HepG2 (cell line): Measurements from ENCODE around the gene DCAF8. TPM values are rescaled to one million over a fixed set of nuclear protein-coding genes. Genes with fewer than 3 reads are reported as not detected.

Experiments used
- ATAC-seq: fragments of 200-7000 bp; cut with Tn5 transposase; 3 replicates; pipeline ENCODE4 v1.9.1; 2020; ENCODE audit warnings: mild to moderate bottlenecking, moderate library complexity
- BruUV-seq: library from RNA; stranded (reverse); fragments of 400-500 nt; replicated peaks from 2 replicates; lab custom pipeline; 2021; lab: Mats Ljungman, UMichigan
- CTCF ChIA-PET: fragments of 300-600 bp; formaldehyde crosslinking; extraction: SDS; loops from one replicate; lab custom pipeline; 2021; ENCODE audit warnings: low total read pairs, inconsistent platforms, low intra/inter-chr PET ratio; lab: Yijun Ruan, JAX
- POLR2A ChIA-PET: fragments of 350-600 bp; sonication (Branson Sonifier 250); formaldehyde crosslinking; loops from one replicate; lab custom pipeline; 2020; ENCODE audit warnings: antibody characterized with exemption, inconsistent platforms; lab: Yijun Ruan, JAX
- DNase-seq: peaks from one replicate; pipeline ENCODE4 v3.0.0-alpha.2; 2015; ENCODE audit warnings: low spot score
- FAIRE-seq: peaks from 3 replicates; lab custom pipeline; 2011; peaks lifted over from hg19 to GRCh38; lab: Jason Lieb, UNC
- H2AFZ ChIP-seq: one replicate; pipeline ENCODE4 v1.6.1; 2011; ENCODE audit warnings: low read length, inconsistent platforms
- H3K27ac ChIP-seq: fragments of 300-600 bp; 3 replicates; pipeline ENCODE4 v1.8.0; 2011; ENCODE audit warnings: mixed run types, mild to moderate bottlenecking, mixed read lengths, low read length, inconsistent platforms; ENCODE audit not compliant: insufficient read depth; ENCODE audit errors: extremely low read length
- H3K27me3 ChIP-seq, 2 experiments: fragments of 200-600 bp in 1 of 2; 2 replicates in 1 of 2; 3 replicates in 1 of 2; pipeline versions ENCODE4 v1.6.0 to v1.8.0; 2011; ENCODE audit warnings: low read length in 2 of 2, mild to moderate bottlenecking in 2 of 2, moderate library complexity in 2 of 2, inconsistent platforms in 1 of 2; ENCODE audit not compliant: insufficient read depth in 2 of 2, control insufficient read depth in 1 of 2
- H3K36me3 ChIP-seq, 2 experiments: fragments of 200-600 bp in 1 of 2; replicated peaks in 1 of 2; 2 replicates in 1 of 2; 3 replicates in 1 of 2; pipeline versions ENCODE4 v1.5.1 to v1.8.0; 2011; ENCODE audit warnings: low read length in 2 of 2, inconsistent platforms in 1 of 2; ENCODE audit not compliant: insufficient read depth in 2 of 2, control insufficient read depth in 1 of 2
- H3K4me1 ChIP-seq: 2 replicates; pipeline ENCODE4 v1.5.1; 2012; ENCODE audit warnings: low read length, inconsistent platforms; ENCODE audit not compliant: insufficient read depth
- H3K4me2 ChIP-seq: 2 replicates; pipeline ENCODE4 v1.6.0; 2011; ENCODE audit warnings: low read depth, low read length, inconsistent platforms
- H3K4me3 ChIP-seq, 3 experiments: fragments of 200-600 bp in 1 of 3; sonication (generic), shearing (Covaris generic) in 1 of 3; replicated peaks in 1 of 3; 2 replicates each; pipeline ENCODE4 v1.5.1; 2011 to 2016; ENCODE audit warnings: low read length in 3 of 3, inconsistent platforms in 2 of 3, low read depth in 2 of 3, mild to moderate bottlenecking in 2 of 3, control low read depth in 1 of 3, mixed read lengths in 1 of 3; ENCODE audit not compliant: insufficient read depth in 1 of 3
- H3K79me2 ChIP-seq: one replicate; pipeline ENCODE4 v1.6.1; 2011; ENCODE audit warnings: low read length, inconsistent platforms; ENCODE audit not compliant: insufficient read depth
- H3K9ac ChIP-seq: 2 replicates; pipeline ENCODE4 v1.6.0; 2011; ENCODE audit warnings: mild to moderate bottlenecking, low read depth, low read length, inconsistent platforms; ENCODE audit not compliant: insufficient read depth
- H3K9me3 ChIP-seq: 2 replicates; pipeline ENCODE4 v1.5.1; 2012; ENCODE audit warnings: mild to moderate bottlenecking, low read length
- H4K20me1 ChIP-seq: 2 replicates; pipeline ENCODE4 v1.6.0; 2011; ENCODE audit warnings: inconsistent platforms, mild to moderate bottlenecking, low read length, moderate library complexity; ENCODE audit not compliant: insufficient read depth
- CEBPB ChIP-seq: IDR thresholded peaks from 2 replicates; pipeline ENCODE4 v1.6.1; 2011; ENCODE audit warnings: low read depth, low read length, improper control_type of control experiment, borderline replicate concordance
- CEBPG ChIP-seq: IDR thresholded peaks from 2 replicates; pipeline ENCODE4 v1.6.1; 2016
- ISX ChIP-seq: sonication (generic); formaldehyde crosslinking; conservative IDR thresholded peaks from 2 replicates; pipeline ENCODE4 v1.5.0; 2020; ENCODE audit warnings: missing genetic modification reagents
- JARID2 ChIP-seq: sonication (generic); formaldehyde crosslinking; IDR thresholded peaks from 2 replicates; pipeline ENCODE4 v1.8.1; 2023; ENCODE audit warnings: missing genetic modification reagents, inconsistent platforms; ENCODE audit not compliant: insufficient replicate concordance
- MED1 ChIP-seq: sonication (generic); formaldehyde crosslinking; IDR thresholded peaks from 2 replicates; pipeline ENCODE4 v1.4.0; 2020; ENCODE audit warnings: missing genetic modification reagents
- PPARG ChIP-seq: conservative IDR thresholded peaks from 2 replicates; pipeline ENCODE4 v1.6.1; 2016; ENCODE audit warnings: missing biosample characterization, missing genetic modification reagents
- U2AF1 ChIP-seq: fragments of 200-400 bp; formaldehyde crosslinking; optimal IDR thresholded peaks from 2 replicates; pipeline ENCODE3; 2017; ENCODE audit warnings: mild to moderate bottlenecking, low read depth, low read length
- ZFP36L1 ChIP-seq: sonication (generic); formaldehyde crosslinking; IDR thresholded peaks from 2 replicates; pipeline ENCODE4 v1.8.0; 2022; ENCODE audit warnings: mild to moderate bottlenecking, missing genetic modification reagents, moderate library complexity
- ZFP91 ChIP-seq: sonication (generic); formaldehyde crosslinking; IDR thresholded peaks from 2 replicates; pipeline ENCODE4 v1.9.0; 2022; ENCODE audit warnings: missing genetic modification reagents, mild to moderate bottlenecking, borderline replicate concordance
- ZFY ChIP-seq: sonication (generic); formaldehyde crosslinking; IDR thresholded peaks from 2 replicates; pipeline ENCODE4 v1.4.0; 2020; ENCODE audit warnings: missing genetic modification reagents
- ZNF510 ChIP-seq: sonication (generic); formaldehyde crosslinking; IDR thresholded peaks from 2 replicates; pipeline ENCODE4 v1.4.0; 2020; ENCODE audit warnings: low read depth, mild to moderate bottlenecking, missing genetic modification reagents
- ZNF780A ChIP-seq: sonication (generic); formaldehyde crosslinking; IDR thresholded peaks from 2 replicates; pipeline ENCODE4 v1.8.0; 2022; ENCODE audit warnings: mild to moderate bottlenecking, missing genetic modification reagents, moderate library complexity
- ZNF839 ChIP-seq: sonication (generic); formaldehyde crosslinking; IDR thresholded peaks from 2 replicates; pipeline ENCODE4 v1.4.0; 2020; ENCODE audit warnings: missing genetic modification reagents, mild to moderate bottlenecking, borderline replicate concordance
- WGBS: methylation state at CpG from one replicate; pipeline ENCODE4 v1.1.6; 2017; ENCODE audit warnings: low lambda C conversion rate; 5-methylcytosine and 5-hydroxymethylcytosine counted together
- in situ Hi-C: cut with HindIII; loops from 2 replicates; pipeline ENCODE4 v1.10.0; 2017; ENCODE audit warnings: low pct_unique_long_range_greater_than_20kb; ENCODE audit not compliant: extremely low pct_ligation_motif_present
- intact Hi-C: fragments of 100-400 bp; cut with micrococcal nuclease; formaldehyde crosslinking; loops from one replicate; pipeline ENCODE4 v1.10.0; 2022; ENCODE audit not compliant: unreplicated experiment
- polyA plus RNA-seq, 8 experiments: library from polyadenylated mRNA; depleted of rRNA in 3 of 8; stranded (reverse) in 7 of 8; unstranded in 1 of 8; fragments of >200 nt; fragmentation: Illumina TruSeq in 4 of 8; extraction: Trizol in 4 of 8; gene quantifications; 2 replicates each; pipeline versions ENCODE4 v1.2.1 to v1.2.3, GENCODE V29; 2011 to 2016; ENCODE audit warnings: low read depth in 4 of 8, missing spikeins in 1 of 8, mixed read lengths in 1 of 8; ENCODE audit not compliant: insufficient read depth in 1 of 8
- total RNA-seq, 5 experiments: library from RNA; depleted of rRNA; stranded (reverse); fragments of >200 nt; fragmentation: Illumina TruSeq; extraction: Trizol; gene quantifications; 2 replicates each; pipeline ENCODE4 v1.2.3, GENCODE V29; 2016; ENCODE audit warnings: low read depth in 1 of 5
- TF ChIP-seq, protein P1 (sequence below), 2 experiments: sonication (generic) in 1 of 2; formaldehyde crosslinking in 1 of 2; IDR thresholded peaks; 2 replicates each; pipeline versions ENCODE4 v1.4.0 to v1.6.1; 2018 to 2020; ENCODE audit warnings: missing genetic modification reagents in 2 of 2, borderline replicate concordance in 1 of 2, low read depth in 1 of 2, mild to moderate bottlenecking in 1 of 2, missing biosample characterization in 1 of 2
- TF ChIP-seq, protein P2 (sequence below): sonication (generic); formaldehyde crosslinking; IDR thresholded peaks from 2 replicates; pipeline ENCODE4 v1.4.0; 2020; ENCODE audit warnings: missing genetic modification reagents

The DCAF8 gene
- total and polyA plus RNA-seq, 2 of the 13 experiments (the other 11 are each of a cell fraction or from before 2014, with no cell fraction given) = 73.4 to 79.8 TPM

GRCh38 chr1:160284782-160285344 lies 22.5 kb upstream of the DCAF8 start, which contains the start of gene PEX19 (continued):
- TF ChIP-seq ZFP91 (CRISPR knock-in tag) (peak; percentile 99), ISX (CRISPR knock-in tag) (no peak), ZNF839 (CRISPR knock-in tag) (0 out of 2 replicates have a peak, but pooled peaks have one; percentile 28), ZNF510 (CRISPR knock-in tag) (0 out of 2 replicates have a peak, but pooled peaks have one; percentile 40), JARID2 (CRISPR knock-in tag) (no peak)
- TF ChIP-seq, protein P1, sequence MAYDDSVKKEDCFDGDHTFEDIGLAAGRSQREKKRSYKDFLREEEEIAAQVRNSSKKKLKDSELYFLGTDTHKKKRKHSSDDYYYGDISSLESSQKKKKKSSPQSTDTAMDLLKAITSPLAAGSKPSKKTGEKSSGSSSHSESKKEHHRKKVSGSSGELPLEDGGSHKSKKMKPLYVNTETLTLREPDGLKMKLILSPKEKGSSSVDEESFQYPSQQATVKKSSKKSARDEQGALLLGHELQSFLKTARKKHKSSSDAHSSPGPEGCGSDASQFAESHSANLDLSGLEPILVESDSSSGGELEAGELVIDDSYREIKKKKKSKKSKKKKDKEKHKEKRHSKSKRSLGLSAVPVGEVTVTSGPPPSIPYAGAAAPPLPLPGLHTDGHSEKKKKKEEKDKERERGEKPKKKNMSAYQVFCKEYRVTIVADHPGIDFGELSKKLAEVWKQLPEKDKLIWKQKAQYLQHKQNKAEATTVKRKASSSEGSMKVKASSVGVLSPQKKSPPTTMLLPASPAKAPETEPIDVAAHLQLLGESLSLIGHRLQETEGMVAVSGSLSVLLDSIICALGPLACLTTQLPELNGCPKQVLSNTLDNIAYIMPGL (CRISPR knock-in tag; IDR thresholded peaks at IDR 0.05; ENCODE audit: borderline replicate concordance in 1 of 2, low read depth in 1 of 2) = peak in 1 of 2 experiments; percentile 33; a peak in 2 of 4 replicates

DNA sequence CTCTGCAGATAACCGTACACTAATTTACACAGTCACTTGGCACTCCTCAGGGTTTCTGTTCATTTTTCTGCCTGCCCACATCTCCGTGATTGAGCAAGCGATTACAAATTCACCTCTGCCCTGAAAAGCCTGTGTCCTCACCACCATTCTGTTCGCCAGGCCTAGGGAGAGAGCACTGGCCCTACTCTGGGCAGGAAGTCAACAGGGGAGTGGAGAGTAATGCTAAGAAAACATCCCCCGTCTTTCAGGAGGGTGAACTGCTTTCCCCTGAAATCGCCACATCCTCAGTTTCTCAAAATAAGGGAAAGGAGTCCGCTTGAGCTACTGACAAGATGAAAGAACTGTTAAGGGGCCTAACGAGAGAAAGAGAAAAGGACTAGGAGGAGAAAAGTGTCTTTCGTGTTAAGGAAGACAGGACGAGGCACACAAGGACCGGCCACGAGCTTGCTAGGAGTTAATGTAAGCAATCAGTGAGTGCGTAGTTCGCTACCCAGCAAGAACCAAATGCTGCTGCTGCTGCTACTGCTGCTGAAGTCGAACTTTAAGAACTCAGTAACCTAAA lies 22.0 kb upstream of the DCAF8 start:
- no peak overlapping the region for H2AFZ ChIP-seq
- H3K36me3 ChIP-seq = peaks cover 12 to 42% of the 10 kb centered on the region in 2 experiments
- intact Hi-C loops = loop anchor here (2.0 kb wide), 1 partner anchor 22 kb away; the partner anchor contains the start of gene DCAF8
- H3K27me3 ChIP-seq = no peaks in the 10 kb centered on the region; a peak in 1 of 5 replicates
- peak overlapping the region; percentile 70 to 82 (median 75) for H3K4me3 ChIP-seq
- peak overlapping the region; percentile 91 for H3K4me2 ChIP-seq
- H4K20me1 ChIP-seq = no peaks in the 10 kb centered on the region
- peak; percentile 76 for ATAC-seq
- no peaks in the 10 kb centered on the region for H3K9me3 ChIP-seq
- under 1% methylated on average over 15 of the region's 15 CpGs for WGBS
- H3K9ac ChIP-seq = peak overlapping the region; percentile 89
- H3K27ac ChIP-seq = peak overlapping the region; percentile 70
- FAIRE-seq = peak; percentile 49
- H3K79me2 ChIP-seq = peaks cover 18% of the 10 kb centered on the region
- peaks cover 17% of the 10 kb centered on the region for H3K4me1 ChIP-seq
- in situ Hi-C loops = no loop called here
- POLR2A ChIA-PET = interaction anchor here (1.0 to 3.7 kb wide), 8 partner anchors 9 to 254 kb away, joined by 3 to 31 read pairs (median 4); partner anchors contain the start of genes DCAF8 and IGSF8
- CTCF ChIA-PET = no interaction called here
- peak; percentile 31 for DNase-seq
- BruUV-seq = TSS peak; percentile 70
- peak; percentile 86 for TF ChIP-seq CEBPB
- TF ChIP-seq ZFY = peak; percentile 26; the same call in 1 of the 2 replicates
- TF ChIP-seq, protein P2, sequence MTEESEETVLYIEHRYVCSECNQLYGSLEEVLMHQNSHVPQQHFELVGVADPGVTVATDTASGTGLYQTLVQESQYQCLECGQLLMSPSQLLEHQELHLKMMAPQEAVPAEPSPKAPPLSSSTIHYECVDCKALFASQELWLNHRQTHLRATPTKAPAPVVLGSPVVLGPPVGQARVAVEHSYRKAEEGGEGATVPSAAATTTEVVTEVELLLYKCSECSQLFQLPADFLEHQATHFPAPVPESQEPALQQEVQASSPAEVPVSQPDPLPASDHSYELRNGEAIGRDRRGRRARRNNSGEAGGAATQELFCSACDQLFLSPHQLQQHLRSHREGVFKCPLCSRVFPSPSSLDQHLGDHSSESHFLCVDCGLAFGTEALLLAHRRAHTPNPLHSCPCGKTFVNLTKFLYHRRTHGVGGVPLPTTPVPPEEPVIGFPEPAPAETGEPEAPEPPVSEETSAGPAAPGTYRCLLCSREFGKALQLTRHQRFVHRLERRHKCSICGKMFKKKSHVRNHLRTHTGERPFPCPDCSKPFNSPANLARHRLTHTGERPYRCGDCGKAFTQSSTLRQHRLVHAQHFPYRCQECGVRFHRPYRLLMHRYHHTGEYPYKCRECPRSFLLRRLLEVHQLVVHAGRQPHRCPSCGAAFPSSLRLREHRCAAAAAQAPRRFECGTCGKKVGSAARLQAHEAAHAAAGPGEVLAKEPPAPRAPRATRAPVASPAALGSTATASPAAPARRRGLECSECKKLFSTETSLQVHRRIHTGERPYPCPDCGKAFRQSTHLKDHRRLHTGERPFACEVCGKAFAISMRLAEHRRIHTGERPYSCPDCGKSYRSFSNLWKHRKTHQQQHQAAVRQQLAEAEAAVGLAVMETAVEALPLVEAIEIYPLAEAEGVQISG (CRISPR knock-in tag) = 0 out of 2 replicates have a peak, but pooled peaks have one; percentile 32
- no peak for TF ChIP-seq ZNF780A (CRISPR knock-in tag)
- TF ChIP-seq MED1 (CRISPR knock-in tag) = 0 out of 2 replicates have a peak, but pooled peaks have one; percentile 13
- TF ChIP-seq PPARG (CRISPR knock-in tag) = peak; percentile 76
- TF ChIP-seq CEBPG (CRISPR knock-in tag) = peak; percentile 61
- no peak for TF ChIP-seq U2AF1
- peak; percentile 16; the same call in 1 of the 2 replicates for TF ChIP-seq ZFP36L1 (CRISPR knock-in tag)
